NCI-H2227 (cell line): ENCODE results near the gene RET.

Source experiments
- DNase-seq: peaks from one replicate; lab custom pipeline; 2025; ENCODE audit not compliant: unreplicated experiment; lab: John Stamatoyannopoulos, UW

The RET gene

GRCh38 chr10:43105102-43105955 is 28.5 kb downstream of the RET start:
- DNase-seq = peak; percentile 88

GRCh38 chr10:43105956-43106229 is 29.0 kb downstream of the RET start:
- no peak for DNase-seq

DNA sequence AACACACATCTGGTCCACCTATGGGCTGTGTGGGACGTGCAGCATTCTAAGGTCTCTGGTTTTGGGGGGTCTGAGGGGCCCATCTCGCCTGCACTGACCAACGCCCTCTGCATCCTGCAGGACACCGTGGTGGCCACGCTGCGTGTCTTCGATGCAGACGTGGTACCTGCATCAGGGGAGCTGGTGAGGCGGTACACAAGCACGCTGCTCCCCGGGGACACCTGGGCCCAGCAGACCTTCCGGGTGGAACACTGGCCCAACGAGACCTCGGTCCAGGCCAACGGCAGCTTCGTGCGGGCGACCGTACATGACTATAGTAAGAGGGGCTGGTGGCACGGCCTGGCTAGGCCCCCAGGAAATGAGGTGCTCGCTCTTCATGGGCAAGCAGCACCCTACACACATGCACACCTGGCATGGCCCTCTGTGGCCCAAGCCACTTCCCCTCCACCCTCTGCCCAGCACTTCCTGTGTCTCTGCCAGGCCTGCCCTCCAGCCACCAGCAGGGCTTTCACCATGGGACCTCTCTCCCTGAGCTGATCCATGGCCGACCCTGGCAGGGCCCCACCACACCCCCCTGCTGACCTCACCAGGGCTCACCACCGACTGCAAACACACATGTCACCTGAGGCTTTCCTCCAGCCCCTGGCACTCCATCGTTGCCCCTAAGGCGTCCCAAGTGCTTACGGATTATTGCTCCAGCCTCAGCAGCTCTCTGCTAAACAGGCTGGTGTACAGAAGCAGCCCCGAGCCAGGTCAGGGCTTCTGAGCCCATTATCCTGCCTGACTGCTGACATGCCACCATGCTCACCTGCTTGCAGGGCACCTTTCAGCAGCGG is 29.6 kb downstream of the RET start:
- DNase-seq = no peak

GRCh38 chr10:43108951-43109350 is 32.1 kb downstream of the RET start:
- no peak for DNase-seq

GRCh38 chr10:43109671-43110249 is 32.9 kb downstream of the RET start:
- DNase-seq = no peak

GRCh38 chr10:43110338-43111071 is 33.6 kb downstream of the RET start:
- no peak for DNase-seq

DNA sequence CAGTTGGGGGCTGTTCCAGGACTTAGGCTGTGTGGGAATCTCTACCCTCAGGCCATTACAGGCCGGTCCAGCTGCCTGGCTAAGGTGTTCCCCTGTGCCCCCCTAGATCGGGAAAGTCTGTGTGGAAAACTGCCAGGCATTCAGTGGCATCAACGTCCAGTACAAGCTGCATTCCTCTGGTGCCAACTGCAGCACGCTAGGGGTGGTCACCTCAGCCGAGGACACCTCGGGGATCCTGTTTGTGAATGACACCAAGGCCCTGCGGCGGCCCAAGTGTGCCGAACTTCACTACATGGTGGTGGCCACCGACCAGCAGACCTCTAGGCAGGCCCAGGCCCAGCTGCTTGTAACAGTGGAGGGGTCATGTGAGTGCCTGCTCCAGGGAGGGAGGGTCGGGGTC is 34.2 kb downstream of the RET start:
- no peak for DNase-seq

DNA sequence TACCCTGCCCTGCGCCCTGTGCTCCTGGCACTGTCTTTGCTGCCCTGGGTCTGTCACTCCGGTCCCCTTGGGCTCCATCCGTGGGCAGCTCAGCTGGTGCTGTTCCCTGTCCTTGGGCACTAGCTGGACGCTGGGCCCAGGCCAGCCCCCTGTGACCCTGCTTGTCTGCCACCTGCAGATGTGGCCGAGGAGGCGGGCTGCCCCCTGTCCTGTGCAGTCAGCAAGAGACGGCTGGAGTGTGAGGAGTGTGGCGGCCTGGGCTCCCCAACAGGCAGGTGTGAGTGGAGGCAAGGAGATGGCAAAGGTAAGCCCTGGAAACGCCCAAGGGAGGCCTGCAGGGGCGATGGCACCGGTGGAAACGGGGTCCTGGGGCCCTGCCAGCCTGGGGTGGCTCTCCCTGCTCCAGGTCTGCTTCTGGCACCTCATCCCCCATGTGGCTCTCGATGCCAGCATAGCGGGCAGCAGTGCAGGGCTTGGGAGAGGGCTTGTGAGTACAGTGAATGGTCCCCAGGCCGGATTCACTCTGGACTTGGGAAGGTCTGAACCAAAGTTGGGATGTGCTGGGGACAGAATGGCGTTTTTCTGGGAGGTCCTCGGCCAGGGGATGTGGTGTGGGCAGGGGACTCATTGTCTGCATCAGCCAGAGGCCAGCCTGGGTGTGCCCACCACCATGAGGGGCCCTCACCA is 35.2 kb downstream of the RET start:
- DNase-seq = no peak

- no peak for DNase-seq
Observed at GRCh38 chr10:43112608-43112961, 35.7 kb downstream of the RET start.

DNA sequence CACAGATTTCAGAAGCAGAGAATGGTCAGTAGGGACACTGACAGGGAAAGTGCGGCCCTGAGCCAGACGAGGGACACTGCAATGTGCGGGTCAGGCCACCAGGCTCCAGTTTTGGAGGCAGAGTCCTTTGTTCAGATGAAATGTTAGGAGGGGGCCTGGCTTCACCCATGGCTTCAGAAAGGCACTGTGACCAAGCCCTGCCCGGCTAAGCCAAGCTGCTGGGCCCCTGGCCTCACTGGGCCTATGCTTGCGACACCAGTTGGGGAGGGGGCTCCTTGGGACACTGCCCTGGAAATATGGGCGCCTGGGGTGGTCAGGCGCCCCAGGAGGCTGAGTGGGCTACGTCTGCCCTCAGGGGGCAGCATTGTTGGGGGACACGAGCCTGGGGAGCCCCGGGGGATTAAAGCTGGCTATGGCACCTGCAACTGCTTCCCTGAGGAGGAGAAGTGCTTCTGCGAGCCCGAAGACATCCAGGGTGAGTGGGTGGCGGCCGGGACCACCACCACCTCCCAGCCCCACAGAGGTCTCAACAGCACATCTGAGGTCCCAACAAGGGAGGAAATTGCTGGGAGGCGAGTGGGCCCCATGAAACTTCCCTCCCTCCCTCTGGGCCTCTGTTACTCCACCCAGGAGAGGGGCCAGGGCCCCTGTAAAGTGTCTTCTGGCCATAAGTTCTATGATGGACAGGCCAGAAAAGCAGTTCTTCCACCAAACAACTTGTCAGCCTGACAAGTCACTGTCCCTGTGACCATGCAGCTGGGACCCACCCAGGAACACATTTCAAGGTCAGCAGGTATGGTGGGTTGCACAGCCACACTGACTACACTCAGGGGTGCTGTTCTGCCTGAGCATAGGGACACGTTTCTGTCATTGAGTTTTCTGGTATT is 36.6 kb downstream of the RET start:
- DNase-seq = no peak

GRCh38 chr10:43114088-43114742 is 37.3 kb downstream of the RET start:
- no peak for DNase-seq

DNA sequence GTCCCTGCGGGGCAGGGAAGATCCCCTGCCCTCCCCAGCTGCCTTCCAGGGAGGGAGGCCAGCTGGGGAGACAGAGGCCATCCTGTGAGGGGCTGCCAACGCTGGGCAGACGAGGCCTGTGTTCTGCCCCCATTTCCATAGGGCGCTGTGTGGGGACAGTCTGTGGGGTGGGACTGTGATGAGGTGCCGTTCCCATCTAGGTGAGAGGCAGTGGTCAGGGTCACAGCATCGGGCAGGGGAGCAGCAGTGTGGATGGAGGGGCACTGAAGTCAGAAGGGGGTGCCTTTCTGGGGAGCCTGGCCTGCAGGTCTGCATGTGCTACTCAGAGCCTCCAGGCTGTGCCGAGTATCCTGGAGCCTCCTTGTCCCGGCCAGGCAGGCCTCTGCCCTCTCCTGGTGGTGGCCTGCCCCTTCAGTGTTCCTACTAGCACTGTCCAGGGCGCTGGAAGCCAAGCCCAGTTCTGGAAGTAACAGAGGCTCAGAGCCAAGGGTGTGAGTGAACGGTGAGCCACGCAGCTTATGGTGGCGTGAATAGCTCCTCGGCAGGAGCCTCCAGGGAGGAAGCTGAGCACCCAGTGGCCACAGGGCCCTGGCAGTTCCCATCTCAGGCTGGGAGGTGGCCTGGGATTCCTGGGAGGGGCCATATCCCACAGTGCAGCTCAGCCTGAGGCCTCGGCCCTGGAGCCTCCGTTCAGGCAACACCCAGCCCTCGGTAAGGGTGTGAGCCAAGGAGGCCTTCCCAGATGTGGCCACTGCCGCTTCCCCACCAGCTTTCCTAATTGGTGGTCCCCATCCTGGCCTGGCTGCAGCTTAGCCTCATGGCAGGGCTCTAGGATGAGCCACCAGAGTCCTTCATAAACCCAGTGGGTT is 38.1 kb downstream of the RET start:
- DNase-seq = no peak

DNA sequence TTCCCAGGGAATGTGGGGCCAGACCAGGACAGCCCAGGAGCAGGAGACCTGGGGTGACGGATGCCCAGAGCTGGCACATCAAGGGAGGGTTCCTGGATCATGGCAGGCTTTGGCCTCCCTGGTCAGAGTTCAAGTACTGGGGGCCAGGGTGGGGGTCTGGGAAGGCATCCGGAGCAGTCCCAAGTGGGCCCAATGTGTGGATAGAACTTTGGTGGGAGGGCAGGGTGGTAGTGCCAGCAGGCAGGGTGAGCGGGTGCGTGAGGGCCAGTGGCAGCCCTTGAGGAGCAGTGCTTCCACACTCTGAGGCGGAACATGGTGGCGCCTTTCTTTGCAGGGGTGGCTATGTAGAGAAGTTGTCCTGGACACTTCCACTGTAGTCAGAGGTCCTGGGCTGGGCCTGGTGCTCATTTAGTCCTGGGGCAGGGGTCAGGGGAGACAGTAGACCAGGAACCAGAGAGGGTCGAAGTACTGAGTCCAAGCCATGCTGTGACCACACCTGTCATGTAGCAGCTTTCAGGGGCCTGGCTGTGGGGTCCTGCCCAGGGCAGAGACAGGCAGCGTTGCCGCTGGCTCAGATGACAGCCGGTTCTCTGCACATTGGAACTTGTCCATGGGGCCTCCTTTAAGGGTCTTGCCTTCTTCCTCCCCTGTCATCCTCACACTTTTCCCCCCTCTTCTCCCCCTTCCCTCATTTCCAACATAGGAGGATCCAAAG is 39.2 kb downstream of the RET start:
- no peak for DNase-seq

GRCh38 chr10:43116596-43116995 is 39.7 kb downstream of the RET start:
- no peak for DNase-seq

DNA sequence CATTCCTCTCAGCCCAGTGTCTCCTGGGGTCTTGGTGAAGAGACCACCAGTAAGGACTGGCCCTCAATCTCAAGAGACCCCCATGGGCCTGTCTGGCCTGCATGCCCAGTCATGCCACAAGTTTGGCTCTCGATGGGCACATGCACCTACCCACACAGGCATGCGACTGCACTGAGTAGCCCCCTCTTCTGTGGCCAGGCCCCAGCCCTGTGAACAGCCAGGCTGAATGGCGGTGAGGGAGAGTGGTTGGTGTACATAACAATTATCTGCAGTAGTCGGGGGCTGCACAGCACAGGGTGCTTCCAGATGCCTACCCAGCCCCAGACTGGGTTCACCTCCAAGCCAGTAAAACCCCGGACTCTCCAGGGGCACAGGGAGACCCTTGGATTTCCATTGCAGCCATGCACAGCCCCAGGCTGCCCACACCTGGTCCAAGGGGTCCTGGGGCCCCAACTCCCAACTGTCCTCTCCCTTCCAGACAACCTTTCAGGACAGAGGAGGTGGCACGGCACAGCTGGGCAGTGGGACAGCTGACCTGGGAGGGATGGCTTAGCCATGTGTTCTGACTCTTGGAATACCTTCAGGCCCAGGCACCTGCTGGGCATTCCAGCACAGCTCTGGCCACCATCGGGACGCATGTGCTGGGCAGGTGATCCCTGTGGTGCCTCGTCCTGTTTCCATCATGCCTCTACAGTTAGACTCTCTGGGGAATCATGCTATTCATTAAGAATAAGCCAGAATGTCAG is 40.3 kb downstream of the RET start:
- no peak for DNase-seq

DNA sequence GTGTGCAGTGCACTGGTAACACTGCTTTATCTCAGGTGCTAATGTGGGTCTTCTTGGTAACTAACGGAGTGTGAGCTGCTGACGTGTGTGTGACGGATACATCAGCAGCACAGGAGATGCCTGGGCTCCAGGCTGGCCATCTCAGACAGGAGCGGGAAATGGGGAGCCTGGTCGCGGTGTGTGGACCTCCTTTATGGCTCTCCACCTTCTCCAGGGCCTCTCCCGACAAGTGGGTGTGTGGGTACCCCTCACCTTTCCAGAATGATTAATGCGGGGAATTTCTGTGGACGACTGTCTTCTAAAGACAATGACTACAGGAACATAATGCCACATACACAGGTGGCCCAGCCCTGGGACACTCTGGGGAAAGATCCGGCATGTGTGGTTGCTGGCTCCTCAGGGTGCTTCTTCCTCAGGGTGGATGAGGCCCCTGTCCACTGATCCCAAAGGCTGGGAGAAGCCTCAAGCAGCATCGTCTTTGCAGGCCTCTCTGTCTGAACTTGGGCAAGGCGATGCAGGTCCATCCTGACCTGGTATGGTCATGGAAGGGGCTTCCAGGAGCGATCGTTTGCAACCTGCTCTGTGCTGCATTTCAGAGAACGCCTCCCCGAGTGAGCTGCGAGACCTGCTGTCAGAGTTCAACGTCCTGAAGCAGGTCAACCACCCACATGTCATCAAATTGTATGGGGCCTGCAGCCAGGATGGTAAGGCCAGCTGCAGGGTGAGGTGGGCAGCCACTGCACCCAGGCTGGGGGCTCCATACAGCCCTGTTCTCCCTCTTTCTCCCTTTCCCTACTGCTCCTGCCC is 41.1 kb downstream of the RET start:
- no peak for DNase-seq
